Activated naive CD8-positive, alpha-beta T cell treated with anti-CD3 and anti-CD28 coated beads, Interleukin-2, amount 50 U/mL, for 24 hours (primary cell): Measurements from ENCODE around the gene FPR3.
A peak's percentile ranks its signal among the peaks of the same experiment; 100 is the strongest.
"Not testable (repeated sequence)": the region's sequence is repeated elsewhere in the genome, so short reads cannot be mapped to it uniquely, and the experiment has no call there.

ENCODE experiments used
- ATAC-seq: fragments of 150-1000 bp; cut with Tn5 transposase; one replicate; pipeline ENCODE4 v1.10.0; 2021
- DNase-seq: peaks from one replicate; pipeline ENCODE4 v3.0.0; 2021
- H3K27ac Mint-ChIP-seq: one replicate; pipeline ENCODE4 v1.8.0; 2021; ENCODE audit warnings: mild to moderate bottlenecking, mixed read lengths
- H3K27me3 Mint-ChIP-seq: one replicate; pipeline ENCODE4 v1.8.0; 2021; ENCODE audit warnings: mixed read lengths
- H3K36me3 Mint-ChIP-seq: one replicate; pipeline ENCODE4 v1.8.0; 2021; ENCODE audit warnings: low read depth, mixed read lengths
- H3K4me1 Mint-ChIP-seq: one replicate; pipeline ENCODE4 v1.8.0; 2021; ENCODE audit warnings: mixed read lengths
- H3K4me3 Mint-ChIP-seq: one replicate; pipeline ENCODE4 v1.8.0; 2021; ENCODE audit warnings: mild to moderate bottlenecking, moderate library complexity, mixed read lengths
- H3K9me3 Mint-ChIP-seq: one replicate; pipeline ENCODE4 v1.8.0; 2021; ENCODE audit warnings: mixed read lengths

The FPR3 gene

DNA sequence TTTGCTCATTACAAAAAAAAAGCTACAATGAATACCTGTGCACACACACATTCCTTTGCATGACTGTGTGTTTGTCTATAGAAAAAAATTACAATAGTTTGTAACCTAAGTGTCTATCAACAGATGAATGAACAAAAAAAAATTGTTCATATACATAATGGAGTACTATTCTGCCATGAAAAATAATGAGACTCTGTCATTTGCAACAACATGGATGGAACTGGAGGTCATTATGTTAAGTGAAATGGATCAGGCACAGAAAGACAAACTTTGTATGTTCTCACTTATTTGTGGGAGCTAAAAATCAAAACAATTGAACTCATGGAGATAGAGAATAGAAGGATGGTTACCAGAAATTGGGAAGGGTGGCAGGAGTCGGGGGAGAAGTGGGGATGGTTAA is 18.4 kb upstream of the FPR3 start:
- H3K4me1 Mint-ChIP-seq, H3K9me3 Mint-ChIP-seq, DNase-seq, ATAC-seq, H3K36me3 Mint-ChIP-seq, H3K4me3 Mint-ChIP-seq, H3K27ac Mint-ChIP-seq: not testable (repeated sequence)
- H3K27me3 Mint-ChIP-seq = peaks cover 56% of the 10 kb centered on the region

DNA sequence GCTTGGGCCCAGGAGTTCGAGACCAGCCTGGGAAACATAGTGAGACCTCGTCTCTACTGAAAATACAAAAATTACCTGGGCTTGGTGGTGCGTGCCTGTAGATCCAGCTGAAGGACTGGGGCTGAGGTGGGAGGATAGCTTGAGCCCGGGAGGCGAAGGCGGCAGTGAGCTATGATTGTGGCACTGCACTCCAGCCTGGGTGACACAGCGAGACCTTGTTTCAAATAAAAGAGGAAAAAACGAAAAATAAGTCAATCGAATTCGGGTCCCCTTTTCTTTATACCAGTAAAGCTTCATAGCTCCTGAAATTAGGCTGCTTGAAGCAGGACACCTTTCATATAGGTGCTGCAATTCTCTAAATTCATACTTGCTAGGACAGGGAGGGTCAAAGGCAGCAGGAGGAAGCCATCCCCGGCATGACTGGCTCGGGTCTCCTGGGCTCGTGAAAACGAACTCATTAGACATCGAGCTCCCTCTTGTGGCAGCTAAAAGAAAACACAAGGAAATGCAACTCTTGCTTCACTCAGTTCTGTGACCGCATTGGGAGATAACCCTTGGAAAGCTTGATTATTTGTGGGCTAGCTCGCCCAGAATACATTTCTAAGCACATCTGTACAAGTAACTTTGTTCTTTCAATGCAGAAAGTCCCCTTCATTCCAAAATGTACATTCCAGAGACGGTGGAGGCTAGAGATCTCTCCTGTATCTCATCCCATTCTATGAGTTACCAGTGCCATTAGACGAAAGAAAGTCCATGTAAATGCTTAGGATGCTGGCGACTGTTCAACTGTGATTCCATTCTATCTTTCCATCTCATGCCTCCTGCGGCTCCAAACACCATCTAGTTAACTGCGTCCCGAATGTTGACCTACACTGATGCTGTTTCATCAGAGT is 17.1 kb upstream of the FPR3 start:
- H3K4me3 Mint-ChIP-seq = no peak overlapping the region
- no peaks in the 10 kb centered on the region for H3K4me1 Mint-ChIP-seq
- H3K27ac Mint-ChIP-seq = no peak overlapping the region
- H3K27me3 Mint-ChIP-seq = peaks cover 57% of the 10 kb centered on the region
- no peaks in the 10 kb centered on the region for H3K36me3 Mint-ChIP-seq
- ATAC-seq = no peak
- DNase-seq = peak; percentile 29
- no peaks in the 10 kb centered on the region for H3K9me3 Mint-ChIP-seq

DNA sequence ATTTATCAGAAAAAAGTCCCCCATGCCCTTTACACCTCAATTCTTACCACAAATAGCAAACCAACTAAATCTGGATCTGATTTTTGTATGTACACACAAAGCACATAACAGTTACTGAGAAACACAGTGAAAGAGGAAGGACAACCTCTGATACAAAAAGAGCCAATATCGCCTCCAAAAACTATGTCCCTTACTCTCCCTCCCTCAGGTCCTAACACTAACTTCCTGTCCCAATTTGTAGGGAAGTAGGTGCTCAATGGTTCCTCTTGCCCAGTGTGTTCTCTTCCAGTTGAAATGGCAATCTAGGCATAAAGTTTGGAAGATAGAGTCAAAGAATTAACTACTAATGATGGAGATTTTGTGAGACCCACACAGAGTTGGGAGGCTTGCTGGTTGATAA is 15.8 kb upstream of the FPR3 start:
- Mint-ChIP-seq H3K27me3 (peaks cover 53% of the 10 kb centered on the region), H3K4me1 (no peaks in the 10 kb centered on the region), H3K4me3 (no peak overlapping the region), H3K27ac (no peak overlapping the region), H3K36me3 (no peaks in the 10 kb centered on the region), H3K9me3 (no peaks in the 10 kb centered on the region)
- DNase-seq (no peak), ATAC-seq (no peak)

DNA sequence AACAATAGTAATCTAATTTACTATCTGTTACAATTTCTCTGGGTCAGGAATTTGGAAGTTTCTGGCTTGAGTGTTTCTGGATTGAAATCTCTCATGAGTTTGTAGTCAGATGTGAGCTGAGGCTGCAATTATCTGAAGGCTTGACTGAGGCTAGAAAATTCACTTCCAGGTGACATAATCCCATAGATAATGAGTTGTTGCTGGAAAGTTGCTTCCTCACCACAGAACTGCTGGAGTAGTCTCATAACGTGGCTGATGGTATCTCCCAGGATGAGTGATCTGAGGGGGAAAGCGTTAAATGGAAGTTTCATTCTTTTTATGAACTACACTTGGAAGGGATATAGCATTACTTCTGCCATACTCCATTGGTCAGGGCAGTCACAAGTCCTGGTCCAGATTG is 15.3 kb upstream of the FPR3 start:
- ATAC-seq (no peak), DNase-seq (no peak)
- H3K27ac Mint-ChIP-seq = no peak overlapping the region
- H3K27me3 Mint-ChIP-seq = peaks cover 51% of the 10 kb centered on the region
- H3K36me3 Mint-ChIP-seq = no peaks in the 10 kb centered on the region
- H3K4me3 Mint-ChIP-seq = no peak overlapping the region
- H3K9me3 Mint-ChIP-seq = no peaks in the 10 kb centered on the region
- no peaks in the 10 kb centered on the region for H3K4me1 Mint-ChIP-seq

DNA sequence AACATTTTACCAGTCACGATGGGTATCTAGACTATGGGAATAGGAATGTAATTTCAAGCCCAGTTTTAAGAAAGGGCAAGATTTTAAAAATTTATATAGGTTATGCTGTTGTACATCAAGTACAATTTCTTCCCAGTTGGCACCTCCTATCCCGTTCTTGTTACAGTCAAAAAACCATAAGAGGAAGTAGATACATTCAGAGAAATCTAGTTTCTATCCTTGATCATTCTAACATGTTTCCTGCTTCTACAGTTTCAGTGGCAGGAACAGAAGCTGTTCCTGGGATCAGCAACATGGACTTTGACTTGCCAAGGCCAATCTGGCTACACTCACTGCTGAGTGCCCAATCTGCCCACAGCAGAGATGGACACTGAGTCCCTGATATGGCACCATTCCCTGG is 14.7 kb upstream of the FPR3 start:
- Mint-ChIP-seq H3K27ac (no peak overlapping the region), H3K9me3 (no peaks in the 10 kb centered on the region), H3K27me3 (peaks cover 47% of the 10 kb centered on the region), H3K36me3 (no peaks in the 10 kb centered on the region), H3K4me1 (no peaks in the 10 kb centered on the region), H3K4me3 (no peak overlapping the region)
- ATAC-seq = no peak
- DNase-seq = no peak

DNA sequence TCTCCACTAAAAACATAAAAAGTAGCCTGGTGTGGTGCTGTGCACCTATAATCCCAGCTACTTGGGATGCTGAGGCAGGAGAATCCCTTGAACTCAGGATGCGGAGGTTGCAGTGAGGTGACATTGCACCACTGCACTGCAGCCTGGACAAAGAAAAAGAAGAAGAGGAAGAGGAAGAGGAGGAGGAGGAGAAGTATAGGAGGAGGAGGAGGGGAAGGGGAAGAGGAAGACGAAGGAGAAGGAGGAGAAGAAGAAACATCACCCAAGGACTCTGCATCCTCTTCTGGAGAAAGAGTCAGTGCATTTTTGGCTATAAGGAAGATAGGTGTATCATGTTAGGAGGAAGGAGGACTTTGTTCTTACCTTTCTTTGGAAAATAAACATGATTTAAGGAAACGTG is 13.0 kb upstream of the FPR3 start:
- Mint-ChIP-seq H3K4me1 (peaks cover 2% of the 10 kb centered on the region), H3K36me3 (no peaks in the 10 kb centered on the region), H3K27me3 (peaks cover 33% of the 10 kb centered on the region), H3K27ac (no peak overlapping the region), H3K4me3 (no peak overlapping the region), H3K9me3 (no peaks in the 10 kb centered on the region)
- no peak for ATAC-seq
- DNase-seq = no peak

DNA sequence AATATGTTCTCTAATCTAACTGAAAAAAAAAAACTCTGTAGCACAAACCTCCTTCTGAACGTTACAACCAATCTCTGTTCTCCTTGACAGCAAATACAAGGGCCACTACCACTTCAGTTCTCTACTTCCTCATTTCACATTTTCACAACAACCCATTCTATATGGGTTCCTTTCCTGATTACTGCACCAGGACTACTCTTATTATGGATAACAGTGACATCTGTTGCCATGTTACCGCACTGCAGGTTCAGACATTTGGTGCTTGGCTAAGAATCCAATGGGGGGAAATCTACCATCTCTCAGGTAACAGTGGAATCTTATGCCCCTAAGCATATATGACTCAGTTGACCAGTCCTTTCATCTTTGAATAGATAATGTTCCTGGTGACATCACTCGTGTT is 11.6 kb upstream of the FPR3 start:
- H3K27me3 Mint-ChIP-seq = peaks cover 27% of the 10 kb centered on the region
- peaks cover 2% of the 10 kb centered on the region for H3K4me1 Mint-ChIP-seq
- peak; percentile 41 for ATAC-seq
- H3K36me3 Mint-ChIP-seq = no peaks in the 10 kb centered on the region
- peaks cover 4% of the 10 kb centered on the region for H3K9me3 Mint-ChIP-seq
- H3K27ac Mint-ChIP-seq = no peak overlapping the region
- no peak for DNase-seq
- H3K4me3 Mint-ChIP-seq = no peak overlapping the region

DNA sequence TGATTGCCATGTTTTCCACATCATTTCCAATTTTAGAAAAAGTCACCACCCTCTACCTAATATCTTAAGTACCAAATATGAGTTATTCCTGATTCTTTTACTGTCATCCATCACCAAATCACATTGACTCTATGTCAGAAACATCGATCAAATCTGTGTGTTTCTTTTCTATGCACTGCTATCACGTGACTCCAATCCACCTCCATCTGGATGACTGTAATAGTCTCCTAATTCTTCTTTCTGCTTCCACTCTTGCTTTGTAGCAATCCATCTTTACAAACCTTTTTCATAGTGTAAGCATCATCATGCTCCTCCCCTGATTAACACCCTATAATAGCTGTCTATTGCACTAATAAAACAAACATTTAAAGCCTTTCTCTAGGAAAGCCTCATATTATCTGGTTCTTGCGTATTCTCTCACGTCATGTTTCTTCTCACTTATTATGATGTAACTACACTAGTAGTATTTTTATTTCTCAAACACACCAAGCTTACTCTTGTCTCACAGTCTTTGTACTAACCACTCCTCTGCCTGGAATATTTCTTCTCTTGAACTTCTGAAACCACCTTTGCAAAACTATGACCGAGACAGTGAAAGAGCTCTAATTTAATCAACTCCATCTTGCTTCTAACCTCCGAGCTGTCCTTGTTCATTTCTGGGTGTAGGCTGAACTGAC is 10.7 kb upstream of the FPR3 start:
- Mint-ChIP-seq H3K36me3 (no peaks in the 10 kb centered on the region), H3K4me1 (peaks cover 2% of the 10 kb centered on the region), H3K27me3 (peaks cover 20% of the 10 kb centered on the region), H3K9me3 (peaks cover 7% of the 10 kb centered on the region), H3K27ac (no peak overlapping the region), H3K4me3 (no peak overlapping the region)
- DNase-seq (no peak), ATAC-seq (no peak)

DNA sequence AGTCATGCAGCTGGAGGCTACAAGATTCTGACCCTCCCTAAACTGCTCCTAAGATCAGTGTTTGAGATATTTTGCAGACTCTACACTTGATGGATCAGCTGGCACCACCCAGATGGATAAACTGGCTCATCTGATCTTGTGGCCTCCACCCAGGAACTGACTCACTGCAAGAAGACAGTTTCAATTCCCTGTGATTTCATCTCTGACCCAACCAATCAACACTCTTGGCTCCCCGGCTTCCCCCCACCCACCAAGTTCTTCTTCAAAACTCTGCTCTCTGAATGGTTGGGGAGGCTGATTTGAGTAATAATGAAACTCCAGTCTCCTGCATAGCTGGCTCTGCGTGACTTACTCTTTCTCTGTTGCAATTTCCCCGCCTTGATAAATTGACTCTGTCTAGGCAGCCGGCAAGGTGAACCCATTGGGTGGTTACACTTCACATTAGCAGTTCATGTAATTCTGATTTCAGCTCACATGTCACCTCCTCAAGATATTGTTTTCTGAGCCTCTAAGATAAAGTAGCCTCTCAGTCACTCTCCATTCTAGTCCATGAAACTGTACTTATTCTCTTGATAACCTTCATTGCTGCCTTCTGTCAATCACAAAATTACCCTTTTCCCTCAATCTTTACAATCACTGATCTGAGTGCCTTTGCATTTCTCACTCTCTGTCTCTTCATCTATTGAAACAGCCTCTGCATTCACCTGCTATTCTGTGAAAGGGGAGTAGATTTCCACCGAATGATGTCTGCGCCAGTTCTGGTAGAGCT is 9.9 kb upstream of the FPR3 start:
- peak; percentile 89 for ATAC-seq
- H3K4me3 Mint-ChIP-seq = no peak overlapping the region
- peaks cover 13% of the 10 kb centered on the region for H3K27me3 Mint-ChIP-seq
- H3K36me3 Mint-ChIP-seq = no peaks in the 10 kb centered on the region
- H3K4me1 Mint-ChIP-seq = peaks cover 2% of the 10 kb centered on the region
- H3K27ac Mint-ChIP-seq = no peak overlapping the region
- DNase-seq = peak; percentile 47
- H3K9me3 Mint-ChIP-seq = peaks cover 7% of the 10 kb centered on the region

DNA sequence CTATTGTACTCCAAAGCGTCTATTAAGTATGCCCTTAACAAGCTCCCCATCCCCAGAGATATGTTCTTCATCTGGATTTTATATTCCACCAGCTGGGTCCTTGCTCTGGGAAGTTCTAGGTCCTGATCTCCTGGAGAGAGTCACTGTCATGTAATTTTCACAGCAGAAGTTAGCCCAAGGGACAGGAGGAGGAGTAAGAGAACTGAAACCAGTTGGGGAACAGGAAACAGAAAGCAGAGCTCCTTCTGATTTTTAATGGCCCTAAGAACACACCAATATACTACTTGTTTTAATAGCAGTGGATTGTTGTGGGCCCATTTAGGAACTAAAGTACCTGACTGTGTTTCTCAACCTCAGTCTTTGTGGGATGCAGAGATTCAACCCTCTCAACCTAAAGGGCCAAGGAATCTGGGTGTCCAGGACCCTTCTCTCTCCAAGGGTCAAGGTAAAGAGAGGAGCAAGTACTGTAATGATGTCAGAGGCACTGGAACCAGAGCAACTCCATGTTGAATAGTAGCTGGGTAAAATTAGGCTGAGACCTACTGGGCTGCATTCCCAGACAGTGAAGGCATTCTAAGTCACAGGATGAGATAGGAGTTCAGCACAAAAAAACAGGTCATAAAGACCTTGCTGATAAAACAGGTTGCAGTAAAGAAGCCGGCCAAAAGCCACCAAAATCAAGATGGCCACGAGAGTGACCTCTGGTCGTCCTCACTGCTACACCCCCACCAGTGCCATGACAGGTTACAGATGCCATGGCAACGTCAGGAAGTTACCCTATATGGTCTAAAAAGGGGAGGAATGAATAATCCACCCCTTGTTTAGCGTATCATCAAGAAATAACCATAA is 8.1 kb upstream of the FPR3 start:
- H3K4me1 Mint-ChIP-seq = peaks cover 2% of the 10 kb centered on the region
- ATAC-seq = no peak
- peaks cover 7% of the 10 kb centered on the region for H3K9me3 Mint-ChIP-seq
- H3K36me3 Mint-ChIP-seq = no peaks in the 10 kb centered on the region
- DNase-seq = no peak
- peaks cover 8% of the 10 kb centered on the region for H3K27me3 Mint-ChIP-seq
- no peak overlapping the region for H3K4me3 Mint-ChIP-seq
- no peak overlapping the region for H3K27ac Mint-ChIP-seq

DNA sequence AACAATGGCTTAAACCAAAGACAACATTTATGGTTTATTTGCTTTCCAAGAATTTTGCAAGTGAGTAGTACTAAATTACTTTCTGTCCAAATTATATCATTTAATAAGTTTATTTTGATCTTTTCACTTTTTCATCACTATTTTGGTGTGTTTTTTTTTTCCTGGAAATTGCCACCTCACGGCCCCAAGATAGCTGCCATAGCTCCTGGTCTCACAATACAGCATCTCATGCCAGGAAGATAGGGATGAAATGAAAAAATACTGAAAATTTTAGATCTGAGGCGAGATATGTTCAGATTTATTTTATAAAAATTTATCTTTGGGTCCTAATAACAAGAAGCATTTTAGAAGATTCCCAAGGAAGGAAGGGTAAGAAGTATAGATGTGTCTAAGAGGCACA is 6.9 kb upstream of the FPR3 start:
- Mint-ChIP-seq H3K36me3 (no peaks in the 10 kb centered on the region), H3K27me3 (peaks cover 6% of the 10 kb centered on the region), H3K4me1 (peaks cover 2% of the 10 kb centered on the region), H3K4me3 (no peak overlapping the region), H3K27ac (no peak overlapping the region), H3K9me3 (peaks cover 10% of the 10 kb centered on the region)
- no peak for ATAC-seq
- no peak for DNase-seq

DNA sequence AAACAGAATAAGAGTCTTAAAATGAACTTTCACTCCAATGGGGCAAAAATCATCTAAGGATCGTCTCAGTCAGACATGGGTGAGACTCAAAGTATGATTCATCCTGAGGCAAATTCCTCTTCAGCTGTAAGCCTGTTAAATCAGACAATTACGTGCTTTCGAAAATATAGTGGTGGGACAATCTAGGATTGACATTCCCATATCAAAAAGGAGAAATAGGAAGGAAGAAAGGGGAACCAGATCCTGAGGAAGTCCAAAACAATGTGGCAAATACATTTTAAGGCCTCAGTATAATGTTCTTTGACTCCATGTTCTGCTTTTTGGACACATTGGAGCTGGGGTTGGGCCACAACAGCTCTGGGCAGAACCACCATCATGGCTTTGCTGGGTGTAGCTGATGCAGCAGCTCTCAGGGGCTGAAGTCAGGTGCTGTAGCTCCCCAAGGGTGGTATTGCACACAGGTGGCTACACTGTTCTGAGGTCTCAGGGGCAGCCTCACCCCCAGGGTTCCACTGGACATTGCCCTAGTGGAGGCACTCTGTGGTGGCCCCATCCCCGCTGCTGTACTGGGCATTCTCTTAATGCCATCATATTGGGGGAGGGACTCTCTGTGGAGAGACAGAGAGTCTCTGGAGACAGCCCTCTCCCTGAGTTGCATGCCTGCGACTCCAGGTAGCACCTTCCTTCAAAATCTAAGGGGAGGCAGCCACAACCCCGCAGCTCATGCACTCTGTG is 5.7 kb upstream of the FPR3 start:
- H3K36me3 Mint-ChIP-seq = no peaks in the 10 kb centered on the region
- DNase-seq (no peak), ATAC-seq (no peak)
- H3K27me3 Mint-ChIP-seq = peaks cover 6% of the 10 kb centered on the region
- H3K4me3 Mint-ChIP-seq = no peak overlapping the region
- H3K9me3 Mint-ChIP-seq = peaks cover 10% of the 10 kb centered on the region
- no peak overlapping the region for H3K27ac Mint-ChIP-seq
- peaks cover 2% of the 10 kb centered on the region for H3K4me1 Mint-ChIP-seq

DNA sequence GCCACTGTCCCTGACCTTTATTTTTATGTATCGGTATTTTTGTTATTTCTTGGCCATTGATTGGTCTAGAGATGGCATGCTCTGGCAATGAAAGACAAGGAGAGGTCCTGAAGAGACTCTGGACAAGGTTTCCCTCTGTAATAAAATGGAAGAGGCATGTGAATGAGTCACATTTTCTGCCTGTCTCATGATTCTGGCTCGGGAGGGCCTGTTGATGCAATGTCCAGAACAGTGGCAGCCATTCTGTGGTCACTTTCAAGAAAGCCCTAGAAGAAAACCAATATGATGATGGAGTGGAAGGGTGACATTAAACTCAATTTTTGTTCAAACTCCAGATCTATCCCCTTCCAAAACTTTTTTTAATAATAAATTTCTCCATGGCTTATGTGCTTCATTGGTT is 2.0 kb upstream of the FPR3 start:
- DNase-seq = no peak
- H3K36me3 Mint-ChIP-seq = no peaks in the 10 kb centered on the region
- H3K4me1 Mint-ChIP-seq = no peaks in the 10 kb centered on the region
- H3K27me3 Mint-ChIP-seq = peaks cover 20% of the 10 kb centered on the region
- no peak overlapping the region for H3K4me3 Mint-ChIP-seq
- no peak for ATAC-seq
- peaks cover 26% of the 10 kb centered on the region for H3K9me3 Mint-ChIP-seq
- H3K27ac Mint-ChIP-seq = no peak overlapping the region

DNA sequence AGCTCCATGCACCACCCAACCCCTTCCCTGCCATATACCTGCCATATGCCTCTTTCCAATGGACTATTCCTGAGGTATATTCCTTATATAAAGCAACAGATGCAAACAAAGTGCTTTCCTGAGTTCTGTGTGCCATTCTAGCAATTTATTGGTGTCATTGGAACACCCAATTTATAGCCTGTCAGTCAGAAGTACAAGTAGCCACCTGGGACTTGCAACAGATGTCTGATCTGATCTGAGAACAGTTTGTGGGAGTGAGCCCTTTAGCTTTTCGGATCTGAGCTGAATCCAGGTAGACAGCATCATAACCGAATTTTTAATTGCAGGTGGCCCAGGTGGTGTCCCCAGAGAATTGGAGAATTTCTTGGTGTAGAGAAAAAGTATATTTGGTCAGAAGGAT is 963 bp upstream of the FPR3 start:
- DNase-seq (no peak), ATAC-seq (no peak)
- peaks cover 16% of the 10 kb centered on the region for H3K27me3 Mint-ChIP-seq
- no peak overlapping the region for H3K27ac Mint-ChIP-seq
- H3K9me3 Mint-ChIP-seq = peaks cover 30% of the 10 kb centered on the region
- H3K4me1 Mint-ChIP-seq = no peaks in the 10 kb centered on the region
- H3K36me3 Mint-ChIP-seq = no peaks in the 10 kb centered on the region
- H3K4me3 Mint-ChIP-seq = no peak overlapping the region
